Stimulated activated CD4-positive, alpha-beta T cell treated with anti-CD3 and anti-CD28 coated beads, Interleukin-1b, Interleukin-23, amount 100 ng/mL, for 48 hours (primary cell): Measurements from ENCODE around the gene CASP4.
"Not testable (repeated sequence)": the region's sequence is repeated elsewhere in the genome, so short reads cannot be mapped to it uniquely, and the experiment has no call there.

Source experiments
- DNase-seq: peaks from one replicate; pipeline ENCODE4 v3.0.0-alpha.2; 2020

Gene CASP4

GRCh38 chr11:104946907-104947306 lies 21.5 kb downstream of the CASP4 start:
- no peak for DNase-seq

- no peak for DNase-seq
Measured at GRCh38 chr11:104944076-104944475, 24.3 kb downstream of the CASP4 start.

GRCh38 chr11:104943561-104943960 lies 24.8 kb downstream of the CASP4 start:
- no peak for DNase-seq

- DNase-seq: no peak
Measured at GRCh38 chr11:104934594-104934993, 33.8 kb downstream of the CASP4 start.

- not testable (repeated sequence) for DNase-seq
Measured at GRCh38 chr11:104934073-104934472, 34.3 kb downstream of the CASP4 start.

- no peak for DNase-seq
Measured at GRCh38 chr11:104928811-104929210, 39.6 kb downstream of the CASP4 start.

GRCh38 chr11:104926771-104927611 lies 41.4 kb downstream of the CASP4 start:
- no peak for DNase-seq

- no peak for DNase-seq
Measured at GRCh38 chr11:104925850-104926249, 42.5 kb downstream of the CASP4 start.

- DNase-seq: no peak
Measured at GRCh38 chr11:104918113-104918824, 50.1 kb downstream of the CASP4 start.

- no peak for DNase-seq
Measured at GRCh38 chr11:104917271-104918112, 50.9 kb downstream of the CASP4 start.

- no peak for DNase-seq
Measured at GRCh38 chr11:104916442-104916841, 51.9 kb downstream of the CASP4 start.

- DNase-seq: no peak
Measured at GRCh38 chr11:104912102-104912501, 56.3 kb downstream of the CASP4 start.

GRCh38 chr11:104908186-104908531 lies 60.2 kb downstream of the CASP4 start:
- DNase-seq: no peak

GRCh38 chr11:104907521-104908185 lies 60.7 kb downstream of the CASP4 start:
- DNase-seq: no peak

GRCh38 chr11:104905271-104905670 lies 63.1 kb downstream of the CASP4 start:
- no peak for DNase-seq

- DNase-seq: no peak
Measured at GRCh38 chr11:104899226-104899625, 69.1 kb downstream of the CASP4 start.

GRCh38 chr11:104898685-104899013 lies 69.7 kb downstream of the CASP4 start:
- DNase-seq: no peak

GRCh38 chr11:104897891-104898684 lies 70.3 kb downstream of the CASP4 start, which contains the start of gene CASP12:
CASP12 (minus strand) TSS chr11:104898460.
- no peak for DNase-seq

- DNase-seq: no peak
Measured at GRCh38 chr11:104895634-104896033, 72.7 kb downstream of the CASP4 start.

- DNase-seq: no peak
Measured at GRCh38 chr11:104893876-104894275, 74.5 kb downstream of the CASP4 start.
